ENCODE results near the gene ZNF215.

DNA sequence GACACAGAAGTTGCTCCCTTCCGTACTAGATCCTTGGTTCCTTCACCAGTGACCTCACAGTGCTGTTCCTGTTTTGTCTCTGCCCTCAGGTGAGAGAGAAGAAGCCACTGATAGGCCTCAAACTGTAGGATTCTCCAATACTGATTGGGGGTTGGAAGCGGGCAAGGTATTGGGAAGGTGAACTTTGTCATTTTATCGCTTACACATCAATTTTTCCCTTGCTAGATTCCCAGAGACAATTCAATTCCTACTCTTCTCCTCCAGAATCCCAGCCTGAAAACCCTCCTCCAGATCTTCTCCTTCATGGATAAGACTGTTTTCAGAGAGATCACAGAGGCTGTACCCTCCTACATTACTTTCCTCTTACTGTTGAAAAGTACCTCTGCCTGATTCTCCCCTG, 14.8 kb upstream of the ZNF215 start:
- TF ChIP-seq CTCF (optimal IDR thresholded peaks at IDR 0.05 in 1 of 3, IDR thresholded peaks at IDR 0.05 in 1 of 3, conservative IDR thresholded peaks at IDR 0.05 in 1 of 3; ENCODE audit: extremely low read depth in 1 of 3, insufficient read depth in 2 of 3, low read length in 3 of 3), result no peak
- TF ChIP-seq EZH2 (IDR thresholded peaks at IDR 0.05; ENCODE audit: low read length), result no peak
